GM12864 (cell line): ENCODE results near the gene SEC24D.

ENCODE experiments used
- DNase-seq: peaks from one replicate; pipeline ENCODE4 v3.0.0-alpha.2; 2011; ENCODE audit warnings: low read depth
- H3K4me3 ChIP-seq: 2 replicates; pipeline ENCODE4 v1.5.1; 2011; ENCODE audit warnings: mild to moderate bottlenecking, low read depth, low read length, control low read depth
- TF ChIP-seq, protein P1 (sequence below): IDR thresholded peaks from 2 replicates; pipeline ENCODE4 v1.5.1; 2011; ENCODE audit warnings: low read depth, mild to moderate bottlenecking, moderate library complexity, low read length, control low read depth, inconsistent platforms; ENCODE audit errors: missing control alignments

The SEC24D gene

DNA sequence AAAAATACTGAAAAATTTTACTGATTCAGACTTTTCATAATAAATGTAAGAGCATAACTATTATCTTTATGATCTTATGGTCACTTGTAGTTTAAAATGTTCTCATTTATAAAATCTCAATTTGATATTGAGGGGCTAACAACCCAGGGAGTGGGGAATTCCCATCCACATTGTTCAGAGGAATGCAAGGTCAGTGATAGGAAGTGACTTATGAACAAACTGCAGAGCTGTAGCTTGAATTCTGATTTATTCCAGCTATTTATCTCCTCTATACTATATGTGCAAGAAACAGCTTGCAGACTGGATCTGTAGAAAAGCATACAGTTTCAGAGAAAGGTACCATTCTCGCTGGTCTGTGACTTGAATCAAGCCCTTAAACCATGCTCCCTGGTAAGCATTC lies 61.6 kb downstream of the SEC24D start:
- H3K4me3 ChIP-seq, result no peak overlapping the region
- DNase-seq, result no peak
- TF ChIP-seq, protein P1, sequence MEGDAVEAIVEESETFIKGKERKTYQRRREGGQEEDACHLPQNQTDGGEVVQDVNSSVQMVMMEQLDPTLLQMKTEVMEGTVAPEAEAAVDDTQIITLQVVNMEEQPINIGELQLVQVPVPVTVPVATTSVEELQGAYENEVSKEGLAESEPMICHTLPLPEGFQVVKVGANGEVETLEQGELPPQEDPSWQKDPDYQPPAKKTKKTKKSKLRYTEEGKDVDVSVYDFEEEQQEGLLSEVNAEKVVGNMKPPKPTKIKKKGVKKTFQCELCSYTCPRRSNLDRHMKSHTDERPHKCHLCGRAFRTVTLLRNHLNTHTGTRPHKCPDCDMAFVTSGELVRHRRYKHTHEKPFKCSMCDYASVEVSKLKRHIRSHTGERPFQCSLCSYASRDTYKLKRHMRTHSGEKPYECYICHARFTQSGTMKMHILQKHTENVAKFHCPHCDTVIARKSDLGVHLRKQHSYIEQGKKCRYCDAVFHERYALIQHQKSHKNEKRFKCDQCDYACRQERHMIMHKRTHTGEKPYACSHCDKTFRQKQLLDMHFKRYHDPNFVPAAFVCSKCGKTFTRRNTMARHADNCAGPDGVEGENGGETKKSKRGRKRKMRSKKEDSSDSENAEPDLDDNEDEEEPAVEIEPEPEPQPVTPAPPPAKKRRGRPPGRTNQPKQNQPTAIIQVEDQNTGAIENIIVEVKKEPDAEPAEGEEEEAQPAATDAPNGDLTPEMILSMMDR, result no peak

DNA sequence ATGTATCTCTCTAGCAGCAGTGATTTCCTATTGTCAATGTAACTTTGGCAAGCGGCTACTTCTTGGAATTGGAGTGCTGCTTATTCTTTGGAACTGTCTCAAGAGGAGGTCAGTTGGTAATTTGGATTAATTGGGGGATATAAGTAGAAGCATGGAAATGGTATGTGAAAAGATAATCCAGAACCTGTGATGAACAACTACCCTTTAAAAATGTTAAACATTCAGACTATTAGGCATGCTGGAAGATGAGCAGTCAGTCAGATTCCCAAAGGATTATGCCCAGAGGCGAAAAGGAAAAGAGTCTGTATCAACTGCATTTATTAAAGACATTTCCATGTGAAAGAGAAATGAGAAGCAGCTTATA lies 62.5 kb downstream of the SEC24D start:
- no peak for DNase-seq
- H3K4me3 ChIP-seq, result no peak overlapping the region
- TF ChIP-seq, protein P1, result no peak

DNA sequence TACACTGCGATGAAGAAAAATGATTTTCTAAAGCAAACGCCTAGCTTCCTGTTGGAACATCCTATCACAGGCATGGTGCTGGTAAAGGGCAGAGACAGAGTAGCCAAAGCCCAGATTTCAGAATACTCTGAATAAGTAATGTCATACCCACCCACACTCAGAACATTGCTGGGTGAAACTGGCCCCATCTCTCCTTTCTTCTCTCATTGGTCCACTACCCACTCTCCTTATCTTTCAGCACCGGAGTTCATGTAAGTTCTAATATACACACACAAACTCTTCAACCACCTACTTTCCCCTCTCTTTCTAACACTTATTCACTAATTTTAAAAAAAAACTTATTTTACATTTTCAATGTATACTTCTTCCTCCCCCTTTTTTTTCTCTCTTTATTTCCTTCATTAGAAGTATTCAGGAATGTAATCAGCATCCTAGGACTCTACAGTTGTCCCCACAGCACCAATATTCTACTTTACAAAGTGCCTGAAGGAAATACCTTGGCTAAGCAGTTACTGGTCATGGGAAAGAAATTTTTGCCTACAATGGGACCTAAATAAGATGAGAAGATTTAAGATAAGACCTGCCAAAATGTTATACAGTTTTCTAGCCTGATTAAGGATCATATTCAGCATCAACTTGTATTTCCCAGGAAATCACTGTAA lies 63.0 kb downstream of the SEC24D start:
- no peak for DNase-seq
- no peak overlapping the region for H3K4me3 ChIP-seq
- TF ChIP-seq, protein P1, result no peak

DNA sequence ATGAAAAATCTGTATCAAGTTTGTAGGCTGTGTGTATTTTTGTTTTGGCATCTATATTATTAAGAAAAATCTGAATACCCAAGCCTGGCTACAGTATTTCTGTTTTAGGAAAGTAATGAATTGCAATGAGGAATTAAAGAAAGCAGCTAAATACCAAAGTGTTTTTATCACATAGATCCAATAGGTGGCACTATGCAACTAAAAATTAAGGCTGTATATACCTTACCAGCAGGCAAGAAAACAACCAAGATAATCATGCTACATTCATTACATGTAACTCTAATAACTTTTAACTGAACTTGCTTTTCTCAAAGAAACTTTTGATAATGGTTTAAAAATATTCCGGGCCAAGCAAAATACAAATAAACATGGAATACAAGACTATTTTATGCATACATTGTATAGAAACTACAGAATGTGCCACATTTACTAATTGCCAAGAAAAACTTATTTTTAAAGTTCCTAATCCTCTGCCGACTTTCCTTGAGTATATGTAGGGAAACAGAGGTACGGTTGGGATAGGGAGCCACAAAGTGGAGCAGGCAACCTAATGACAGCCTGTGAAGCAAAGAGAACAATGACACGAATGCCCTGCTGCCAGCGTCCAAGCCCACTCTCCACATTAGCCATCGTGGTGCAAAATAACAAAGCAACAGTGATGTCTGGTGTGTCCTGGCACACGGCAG lies 63.7 kb downstream of the SEC24D start:
- H3K4me3 ChIP-seq, result no peak overlapping the region
- DNase-seq, result no peak
- TF ChIP-seq, protein P1, result peak; percentile 38

DNA sequence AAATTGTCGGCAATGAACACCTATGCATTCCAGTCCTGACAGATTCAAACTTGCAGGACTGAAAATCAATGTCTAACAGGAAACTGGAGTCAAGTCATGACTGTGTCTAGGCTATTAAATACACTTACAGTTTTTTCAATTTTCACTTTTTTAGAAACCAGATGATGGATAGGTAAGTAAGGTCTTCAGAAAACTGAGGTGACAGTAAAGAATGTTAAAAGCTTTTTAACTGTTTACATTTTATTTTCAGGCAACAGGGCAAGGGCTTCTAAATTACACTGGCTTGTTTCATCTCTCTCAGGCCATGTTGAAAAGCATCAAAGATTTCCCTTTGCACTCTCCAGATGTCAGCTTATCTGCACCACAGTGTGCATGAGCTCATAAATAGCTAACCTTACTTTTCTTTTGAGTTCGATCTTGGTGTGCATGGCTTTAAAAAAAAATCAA lies 65.2 kb downstream of the SEC24D start:
- TF ChIP-seq, protein P1, result no peak
- no peak for DNase-seq
- no peak overlapping the region for H3K4me3 ChIP-seq

DNA sequence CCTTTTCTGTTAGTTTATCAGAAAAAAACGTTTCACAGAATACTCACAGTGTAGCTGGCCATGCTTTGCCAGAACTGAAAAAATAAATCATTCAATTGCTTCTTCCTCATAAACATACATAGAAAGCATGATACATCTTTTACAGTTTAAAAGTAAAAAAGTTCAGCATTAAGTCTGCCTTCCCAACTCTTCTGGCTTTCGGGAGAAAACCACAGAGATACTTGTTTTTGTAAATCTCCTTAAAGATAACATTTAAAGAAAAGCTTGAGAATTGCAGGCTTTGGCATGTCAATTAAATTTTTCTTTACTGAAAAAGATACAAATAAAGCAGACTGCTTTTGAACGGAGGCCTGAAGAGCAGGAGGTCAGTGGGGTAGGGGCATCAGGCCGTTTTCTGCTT lies 66.8 kb downstream of the SEC24D start:
- TF ChIP-seq, protein P1, result no peak
- no peak overlapping the region for H3K4me3 ChIP-seq
- DNase-seq, result no peak

DNA sequence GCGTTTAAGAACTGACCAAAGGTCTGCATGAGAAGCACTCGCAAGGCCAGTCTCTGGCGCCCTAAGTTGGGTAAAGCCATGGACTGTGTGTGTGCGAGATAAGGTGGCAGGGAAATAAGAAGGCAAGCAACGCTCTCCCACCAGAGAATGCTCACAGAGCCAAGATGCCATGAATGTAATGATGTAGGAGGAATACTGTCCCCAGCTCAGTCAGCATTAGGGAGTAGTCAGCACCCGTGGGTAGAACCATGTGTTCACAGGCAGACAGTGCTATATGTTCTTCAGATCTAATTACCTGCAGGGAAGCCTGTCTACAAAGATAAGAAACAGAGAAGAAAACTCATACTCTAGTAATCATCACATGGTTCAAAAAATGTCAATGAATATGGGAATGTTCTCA lies 68.8 kb downstream of the SEC24D start:
- TF ChIP-seq, protein P1, result no peak
- no peak overlapping the region for H3K4me3 ChIP-seq
- no peak for DNase-seq
